H9 (cell line): ENCODE data around the gene TMEM129. TPM values are rescaled to one million over a fixed set of nuclear protein-coding genes. Genes with fewer than 3 reads are reported as not detected.

Experiments used
- DNase-seq: peaks from one replicate; pipeline ENCODE4 v3.0.0-alpha.2; 2017
- H2AFZ ChIP-seq: one replicate; pipeline ENCODE4 v1.6.1; 2013; ENCODE audit warnings: mild to moderate bottlenecking, low read length, control low read depth, moderate library complexity
- H2AK5ac ChIP-seq: 2 replicates; pipeline ENCODE4 v1.6.1; 2013; ENCODE audit warnings: low read length, control low read depth, mixed read lengths; ENCODE audit not compliant: insufficient read length
- H2BK120ac ChIP-seq: one replicate; pipeline ENCODE4 v1.6.1; 2013; ENCODE audit warnings: low read depth, mild to moderate bottlenecking, low read length, control low read depth, inconsistent platforms; ENCODE audit not compliant: poor library complexity, severe bottlenecking
- H2BK12ac ChIP-seq: 2 replicates; pipeline ENCODE4 v1.6.1; 2013; ENCODE audit warnings: low read length, control low read depth, mixed read lengths, low read depth; ENCODE audit not compliant: insufficient read length
- H2BK15ac ChIP-seq: 2 replicates; pipeline ENCODE4 v1.6.1; 2013; ENCODE audit warnings: low read depth, low read length, control low read depth
- H2BK20ac ChIP-seq: one replicate; pipeline ENCODE4 v1.6.1; 2013; ENCODE audit warnings: low read depth, mild to moderate bottlenecking, low read length, control low read depth, inconsistent platforms; ENCODE audit not compliant: poor library complexity, severe bottlenecking
- H2BK5ac ChIP-seq: 2 replicates; pipeline ENCODE4 v1.6.1; 2013; ENCODE audit warnings: low read length, control low read depth, mixed read lengths; ENCODE audit not compliant: insufficient read length
- H3K14ac ChIP-seq: 2 replicates; pipeline ENCODE4 v1.6.1; 2013; ENCODE audit warnings: low read length, control low read depth; ENCODE audit not compliant: insufficient read depth
- H3K18ac ChIP-seq: 2 replicates; pipeline ENCODE4 v1.6.1; 2013; ENCODE audit warnings: low read depth, mild to moderate bottlenecking, mixed read lengths, low read length, control low read depth; ENCODE audit not compliant: insufficient read length
- H3K23ac ChIP-seq: 2 replicates; pipeline ENCODE4 v1.6.1; 2013; ENCODE audit warnings: low read length, control low read depth, mixed read lengths, low read depth; ENCODE audit not compliant: insufficient read length
- H3K23me2 ChIP-seq: 2 replicates; pipeline ENCODE4 v1.6.1; 2013; ENCODE audit warnings: low read depth, mild to moderate bottlenecking, mixed read lengths, low read length, control low read depth; ENCODE audit not compliant: insufficient read length, poor library complexity, severe bottlenecking
- H3K27ac ChIP-seq: 2 replicates; pipeline ENCODE4 v1.5.1; 2013; ENCODE audit warnings: low read length, control low read depth, mixed read lengths, low read depth; ENCODE audit not compliant: insufficient read length
- H3K27me3 ChIP-seq: 2 replicates; pipeline ENCODE4 v1.6.1; 2013; ENCODE audit warnings: low read length, control low read depth, inconsistent platforms; ENCODE audit not compliant: insufficient read depth
- H3K4ac ChIP-seq: 2 replicates; pipeline ENCODE4 v1.6.1; 2013; ENCODE audit warnings: low read depth, mild to moderate bottlenecking, control low read depth, inconsistent platforms, low read length, moderate library complexity
- H3K4me1 ChIP-seq: 2 replicates; pipeline ENCODE4 v1.6.1; 2013; ENCODE audit warnings: low read length, control low read depth, inconsistent platforms; ENCODE audit not compliant: insufficient read depth
- H3K4me2 ChIP-seq: 2 replicates; pipeline ENCODE4 v1.6.1; 2013; ENCODE audit warnings: low read length, control low read depth, mixed read lengths; ENCODE audit not compliant: insufficient read length, insufficient read depth
- H3K56ac ChIP-seq: 2 replicates; pipeline ENCODE4 v1.6.1; 2013; ENCODE audit warnings: low read depth, mild to moderate bottlenecking, mixed read lengths, low read length, control low read depth; ENCODE audit not compliant: insufficient read length
- H3K79me1 ChIP-seq: 2 replicates; pipeline ENCODE4 v1.6.1; 2013; ENCODE audit warnings: low read depth, mild to moderate bottlenecking, moderate library complexity, low read length, control low read depth, inconsistent platforms; ENCODE audit not compliant: insufficient read depth, poor library complexity, severe bottlenecking
- H3K79me2 ChIP-seq: 2 replicates; pipeline ENCODE4 v1.6.1; 2013; ENCODE audit warnings: low read length, control low read depth, inconsistent platforms; ENCODE audit not compliant: insufficient read depth
- H3K9ac ChIP-seq: 2 replicates; pipeline ENCODE4 v1.6.1; 2013; ENCODE audit warnings: low read length, control low read depth, mixed read lengths; ENCODE audit not compliant: insufficient read length; ENCODE audit errors: extremely low read depth
- H3K9me3 ChIP-seq: one replicate; pipeline ENCODE4 v1.6.1; 2013; ENCODE audit warnings: low read depth, low read length, inconsistent platforms; ENCODE audit not compliant: control insufficient read depth
- H3T11ph ChIP-seq: one replicate; pipeline ENCODE4 v1.6.1; 2013; ENCODE audit warnings: mild to moderate bottlenecking, low read length, control low read depth, inconsistent platforms
- H4K20me1 ChIP-seq: one replicate; pipeline ENCODE4 v1.6.1; 2013; ENCODE audit not compliant: control insufficient read depth, insufficient read length, insufficient read depth
- H4K5ac ChIP-seq: 2 replicates; pipeline ENCODE4 v1.6.1; 2013; ENCODE audit warnings: low read depth, mild to moderate bottlenecking, mixed read lengths, low read length, control low read depth; ENCODE audit not compliant: insufficient read length
- H4K8ac ChIP-seq: replicated peaks from 2 replicates; pipeline ENCODE4 v1.6.1; 2013; ENCODE audit warnings: low read length, control low read depth, mixed read lengths, low read depth; ENCODE audit not compliant: insufficient read length
- H4K91ac ChIP-seq: 2 replicates; pipeline ENCODE4 v1.6.1; 2013; ENCODE audit warnings: low read depth, mild to moderate bottlenecking, moderate library complexity, mixed read lengths, low read length, control low read depth; ENCODE audit not compliant: insufficient read length
- H3K27ac Mint-ChIP-seq, 3 experiments: 2 replicates in 2 of 3; 3 replicates in 1 of 3; pipeline ENCODE4 v1.8.0; 2020 to 2021; ENCODE audit warnings: mixed read lengths in 3 of 3, mild to moderate bottlenecking in 1 of 3, moderate library complexity in 1 of 3
- H3K27me3 Mint-ChIP-seq: 2 replicates; pipeline ENCODE4 v1.8.0; 2021; ENCODE audit warnings: low read depth, mild to moderate bottlenecking, moderate library complexity, mixed read lengths
- H3K36me3 Mint-ChIP-seq, 3 experiments: 2 replicates in 2 of 3; 3 replicates in 1 of 3; pipeline ENCODE4 v1.8.0; 2020 to 2021; ENCODE audit warnings: low read depth in 3 of 3, mixed read lengths in 3 of 3; ENCODE audit not compliant: insufficient read depth in 1 of 3
- H3K4me1 Mint-ChIP-seq, 2 experiments: 2 replicates each; pipeline ENCODE4 v1.8.0; 2020; ENCODE audit warnings: mixed read lengths in 2 of 2
- H3K4me3 Mint-ChIP-seq, 2 experiments: 2 replicates in 1 of 2; 3 replicates in 1 of 2; pipeline ENCODE4 v1.8.0; 2020 to 2021; ENCODE audit warnings: mild to moderate bottlenecking in 2 of 2, mixed read lengths in 2 of 2, moderate library complexity in 1 of 2
- H3K9me3 Mint-ChIP-seq, 2 experiments: 2 replicates in 1 of 2; 3 replicates in 1 of 2; pipeline ENCODE4 v1.8.0; 2020; ENCODE audit warnings: mild to moderate bottlenecking in 2 of 2, mixed read lengths in 2 of 2, moderate library complexity in 1 of 2
- CTCF ChIP-seq: fragments of 200-600 bp; sonication (generic); conservative IDR thresholded peaks from 3 replicates; pipeline ENCODE4 v1.8.0; 2021; ENCODE audit warnings: antibody characterized with exemption, mild to moderate bottlenecking
- whole genome bisulfite sequencing: extraction: QIAGEN DNeasy Blood & Tissue Kit; methylation state at CpG from one replicate; pipeline ENCODE4 v1.1.7; 2013; ENCODE audit warnings: missing lambda C conversion rate, low lambda C conversion rate, mixed read lengths; ENCODE audit not compliant: insufficient read length; ENCODE audit errors: extremely low coverage; 5-methylcytosine and 5-hydroxymethylcytosine counted together
- total RNA-seq: library from RNA; stranded (reverse); gene quantifications from 2 replicates; pipeline ENCODE4 v1.2.1, GENCODE V29; 2021

The TMEM129 gene
- total RNA-seq, 1 experiment from 2014 or later = 27.3 TPM

- H3T11ph ChIP-seq = no peak overlapping the region
- H3K4me1 ChIP-seq = no peaks in the 10 kb centered on the region
- no peak overlapping the region for H2AK5ac ChIP-seq
- H3K23ac ChIP-seq = no peak overlapping the region
- no peak overlapping the region for H2BK120ac ChIP-seq
- no peaks in the 10 kb centered on the region for H3K9me3 ChIP-seq
- no peaks in the 10 kb centered on the region; the same call in 1 of the 2 replicates for H3K27me3 Mint-ChIP-seq
- H3K56ac ChIP-seq = no peak overlapping the region
- no peak overlapping the region for H2BK15ac ChIP-seq
- no peak overlapping the region for H2AFZ ChIP-seq
- H3K4me3 Mint-ChIP-seq = no peak overlapping the region
- no peak overlapping the region for H4K91ac ChIP-seq
- peaks cover 10% of the 10 kb centered on the region for H3K23me2 ChIP-seq
- H3K18ac ChIP-seq = no peak overlapping the region
- TF ChIP-seq CTCF = no peak
- no peak overlapping the region for H3K9ac ChIP-seq
- H3K4ac ChIP-seq = no peak overlapping the region
- peaks cover 55 to 75% (median 75%) of the 10 kb centered on the region in 3 experiments for H3K36me3 Mint-ChIP-seq
- peaks cover 2% of the 10 kb centered on the region for H4K20me1 ChIP-seq
- H2BK20ac ChIP-seq = no peak overlapping the region
- H3K27me3 ChIP-seq = no peaks in the 10 kb centered on the region
- H4K8ac ChIP-seq = no peak overlapping the region
- H3K9me3 Mint-ChIP-seq = no peaks in the 10 kb centered on the region
- no peak overlapping the region for H3K4me2 ChIP-seq
- no peak overlapping the region for H2BK5ac ChIP-seq
- no peak overlapping the region for H3K14ac ChIP-seq
- H4K5ac ChIP-seq = no peak overlapping the region
- no peak overlapping the region for H2BK12ac ChIP-seq
- peaks cover 20 to 25% of the 10 kb centered on the region in 2 experiments for H3K4me1 Mint-ChIP-seq
- peak overlapping the region in 1 of 3 experiments; percentile 89; a peak in 2 of 7 replicates for H3K27ac Mint-ChIP-seq
- WGBS = no CpG with 5 or more reads among the region's 10 CpGs
- H3K79me2 ChIP-seq = peaks cover 22% of the 10 kb centered on the region; the same call in 1 of the 2 replicates
- peaks cover 16% of the 10 kb centered on the region for H3K79me1 ChIP-seq
- peak; percentile 25 for DNase-seq
- no peak overlapping the region for H3K27ac ChIP-seq
Observed at GRCh38 chr4:1725521-1725920, 4.4 kb upstream of the TMEM129 start.
